Upper lobe of right lung (tissue), 1 donor: ENCODE measurements around the gene NFASC. TPM values are rescaled to one million over a fixed set of nuclear protein-coding genes. Genes with fewer than 3 reads are reported as not detected.

Experiments
- ATAC-seq: fragments of 200-7000 bp; cut with Tn5 transposase; one replicate; pipeline ENCODE4 v1.9.1; 2020; ENCODE audit warnings: mild to moderate bottlenecking, moderate library complexity
- DNase-seq: peaks from one replicate; pipeline ENCODE4 v3.0.0-alpha.2; 2020
- H3K27ac ChIP-seq: fragments of 200-600 bp; one replicate; pipeline ENCODE4 v1.8.0; 2022
- H3K27me3 ChIP-seq: fragments of 200-600 bp; one replicate; pipeline ENCODE4 v1.8.0; 2022; ENCODE audit warnings: mild to moderate bottlenecking
- H3K36me3 ChIP-seq: fragments of 200-600 bp; one replicate; pipeline ENCODE4 v1.8.0; 2022
- H3K4me1 ChIP-seq: fragments of 200-600 bp; one replicate; pipeline ENCODE4 v1.8.0; 2022
- H3K4me3 ChIP-seq: fragments of 200-600 bp; one replicate; pipeline ENCODE4 v1.8.0; 2022; ENCODE audit warnings: mild to moderate bottlenecking
- H3K9me3 ChIP-seq: fragments of 200-600 bp; one replicate; pipeline ENCODE4 v1.8.0; 2022
- CTCF ChIP-seq: fragments of 200-600 bp; IDR thresholded peaks from one replicate; pipeline ENCODE4 v1.8.0; 2022; ENCODE audit warnings: antibody characterized with exemption
- intact Hi-C: fragments of 100-400 bp; cut with DNase I; formaldehyde crosslinking; loops from one replicate; pipeline ENCODE4 v1.11.0; 2022
- total RNA-seq: library from RNA; stranded (reverse); fragmentation: NEBNext Ultra II Directional; extraction: Animal tissue kit (Norgen Biotek cat#: 25700); gene quantifications from one replicate; pipeline ENCODE4 v1.2.1, GENCODE V29; 2021
- donor health status: DM: no; HTN: yes; CAD: no; lungs with severe emphysema.

NFASC gene
- total RNA-seq, 1 donor from 2014 or later: 24.1 TPM

DNA sequence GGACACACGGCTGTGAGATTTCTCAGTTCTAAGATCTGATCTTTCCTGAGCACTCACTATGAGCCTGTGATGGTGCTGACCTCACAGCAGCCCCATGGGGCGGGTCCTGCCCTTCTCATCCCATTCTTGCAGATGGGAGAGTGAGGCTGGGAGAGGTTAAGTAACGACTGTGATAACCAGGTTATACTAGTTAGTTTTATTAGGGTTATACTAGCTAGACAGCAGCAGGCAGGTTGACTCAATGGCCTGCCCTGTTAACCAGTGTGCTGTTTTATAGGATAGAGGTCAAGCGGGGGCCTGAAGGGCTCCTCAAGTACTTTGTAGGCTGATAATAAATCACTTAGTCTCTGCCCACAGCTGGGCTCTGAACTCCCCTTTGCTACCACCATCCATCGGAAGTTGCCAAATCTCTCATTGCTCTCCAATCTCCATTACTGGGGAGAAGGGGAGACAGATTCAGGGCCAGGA, 177.1 kb downstream of the NFASC start:
- Histone ChIP-seq H3K36me3 (no peaks in the 10 kb centered on the region), H3K27me3 (peaks cover 44% of the 10 kb centered on the region), H3K4me1 (peaks cover under 1% of the 10 kb centered on the region), H3K9me3 (no peaks in the 10 kb centered on the region), H3K27ac (no peak overlapping the region), H3K4me3 (no peak overlapping the region)
- TF ChIP-seq CTCF: no peak
- no peak for ATAC-seq
- DNase-seq: no peak
- intact Hi-C loops: no loop called here

- Histone ChIP-seq H3K4me3 (no peak overlapping the region), H3K4me1 (no peaks in the 10 kb centered on the region), H3K9me3 (no peaks in the 10 kb centered on the region), H3K36me3 (no peaks in the 10 kb centered on the region), H3K27ac (no peak overlapping the region), H3K27me3 (peaks cover 38% of the 10 kb centered on the region)
- ATAC-seq (no peak), DNase-seq (no peak)
- no peak for TF ChIP-seq CTCF
- intact Hi-C loops: no loop called here
Observed at GRCh38 chr1:205048382-205048781, 177.7 kb downstream of the NFASC start.

DNA sequence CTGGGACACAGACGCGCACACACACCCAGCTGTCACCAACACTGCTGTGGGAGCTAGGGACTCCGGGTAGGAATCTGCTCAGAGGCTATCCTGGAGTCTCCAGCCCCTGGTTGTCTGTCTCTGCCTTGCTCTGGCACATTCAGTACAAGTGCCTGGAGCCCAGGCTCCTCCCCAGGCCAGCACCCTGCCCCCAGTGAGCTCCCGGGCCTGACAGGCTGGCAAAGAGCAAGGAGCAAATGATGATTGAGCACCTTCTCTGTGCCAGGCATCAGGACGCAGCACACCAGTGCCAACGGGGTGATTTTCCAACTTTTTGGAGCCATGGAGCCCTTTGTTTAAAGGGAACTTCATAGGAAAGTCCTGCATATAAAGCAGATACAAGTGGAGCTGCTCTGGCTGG, 178.8 kb downstream of the NFASC start:
- TF ChIP-seq CTCF: no peak
- Histone ChIP-seq H3K27me3 (peaks cover 31% of the 10 kb centered on the region), H3K4me1 (no peaks in the 10 kb centered on the region), H3K36me3 (no peaks in the 10 kb centered on the region), H3K27ac (no peak overlapping the region), H3K9me3 (no peaks in the 10 kb centered on the region), H3K4me3 (no peak overlapping the region)
- no peak for ATAC-seq
- no peak for DNase-seq
- intact Hi-C loops: no loop called here

GRCh38 chr1:205052690-205053089, 182.0 kb downstream of the NFASC start:
- Histone ChIP-seq H3K27me3 (peaks cover 7% of the 10 kb centered on the region), H3K9me3 (no peaks in the 10 kb centered on the region), H3K4me3 (no peak overlapping the region), H3K4me1 (no peaks in the 10 kb centered on the region), H3K27ac (no peak overlapping the region), H3K36me3 (no peaks in the 10 kb centered on the region)
- TF ChIP-seq CTCF: no peak
- no peak for DNase-seq
- no peak for ATAC-seq
- intact Hi-C loops: no loop called here

- Histone ChIP-seq H3K4me1 (no peaks in the 10 kb centered on the region), H3K36me3 (no peaks in the 10 kb centered on the region), H3K27me3 (peaks cover 7% of the 10 kb centered on the region), H3K9me3 (no peaks in the 10 kb centered on the region), H3K27ac (no peak overlapping the region), H3K4me3 (no peak overlapping the region)
- intact Hi-C loops: no loop called here
- DNase-seq (no peak), ATAC-seq (no peak)
- no peak for TF ChIP-seq CTCF
Observed at GRCh38 chr1:205053296-205053695, 182.6 kb downstream of the NFASC start.

GRCh38 chr1:205054013-205054412, 183.4 kb downstream of the NFASC start:
- H3K4me3 ChIP-seq: no peak overlapping the region
- H3K27me3 ChIP-seq: peaks cover 7% of the 10 kb centered on the region
- H3K27ac ChIP-seq: no peak overlapping the region
- intact Hi-C loops: no loop called here
- H3K9me3 ChIP-seq: no peaks in the 10 kb centered on the region
- ATAC-seq: no peak
- H3K4me1 ChIP-seq: no peaks in the 10 kb centered on the region
- no peaks in the 10 kb centered on the region for H3K36me3 ChIP-seq
- no peak for DNase-seq
- no peak for TF ChIP-seq CTCF
